Activated CD4-positive, alpha-beta T cell treated with anti-CD3 and anti-CD28 coated beads, Interleukin-2, Interleukin-4, amounts not matched to agents 100 ng/mL and 50 ng/mL, durations not matched to agents 16 hours and 8 hours (primary cell): ENCODE results near the gene IL3RA.

ENCODE experiments used
- DNase-seq: peaks from one replicate; pipeline ENCODE4 v3.0.0-alpha.2; 2020; ENCODE audit warnings: low spot score

Gene IL3RA

DNA sequence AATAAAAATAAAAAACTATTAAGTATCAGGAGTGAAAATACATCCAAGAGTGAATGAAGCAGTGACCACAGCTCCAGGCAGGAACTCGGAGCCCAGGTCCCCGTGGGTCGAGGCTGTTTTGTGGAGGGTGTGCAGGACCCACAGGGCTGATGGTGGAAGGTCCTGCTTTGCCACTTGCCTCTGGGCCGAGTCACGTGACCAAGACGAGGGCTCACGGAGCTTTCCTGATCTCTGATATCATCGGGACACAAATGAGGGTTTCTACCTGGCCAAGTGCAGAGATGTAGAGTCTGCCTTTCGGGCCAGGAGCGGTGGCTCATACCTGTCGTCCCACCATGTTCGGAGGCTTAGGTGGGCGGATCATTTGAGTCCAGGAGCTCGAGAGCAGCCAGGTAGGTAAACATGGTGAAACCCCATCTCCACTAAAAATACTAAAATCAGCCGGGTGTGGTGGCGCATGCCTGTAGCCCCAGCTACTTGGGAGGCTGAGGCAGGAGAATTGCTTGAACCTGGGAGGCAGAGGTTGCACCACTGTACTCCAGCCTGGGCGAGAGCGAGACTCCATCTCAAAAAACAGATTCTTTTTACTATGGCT lies 48.2 kb downstream of the IL3RA start:
- DNase-seq = no peak

DNA sequence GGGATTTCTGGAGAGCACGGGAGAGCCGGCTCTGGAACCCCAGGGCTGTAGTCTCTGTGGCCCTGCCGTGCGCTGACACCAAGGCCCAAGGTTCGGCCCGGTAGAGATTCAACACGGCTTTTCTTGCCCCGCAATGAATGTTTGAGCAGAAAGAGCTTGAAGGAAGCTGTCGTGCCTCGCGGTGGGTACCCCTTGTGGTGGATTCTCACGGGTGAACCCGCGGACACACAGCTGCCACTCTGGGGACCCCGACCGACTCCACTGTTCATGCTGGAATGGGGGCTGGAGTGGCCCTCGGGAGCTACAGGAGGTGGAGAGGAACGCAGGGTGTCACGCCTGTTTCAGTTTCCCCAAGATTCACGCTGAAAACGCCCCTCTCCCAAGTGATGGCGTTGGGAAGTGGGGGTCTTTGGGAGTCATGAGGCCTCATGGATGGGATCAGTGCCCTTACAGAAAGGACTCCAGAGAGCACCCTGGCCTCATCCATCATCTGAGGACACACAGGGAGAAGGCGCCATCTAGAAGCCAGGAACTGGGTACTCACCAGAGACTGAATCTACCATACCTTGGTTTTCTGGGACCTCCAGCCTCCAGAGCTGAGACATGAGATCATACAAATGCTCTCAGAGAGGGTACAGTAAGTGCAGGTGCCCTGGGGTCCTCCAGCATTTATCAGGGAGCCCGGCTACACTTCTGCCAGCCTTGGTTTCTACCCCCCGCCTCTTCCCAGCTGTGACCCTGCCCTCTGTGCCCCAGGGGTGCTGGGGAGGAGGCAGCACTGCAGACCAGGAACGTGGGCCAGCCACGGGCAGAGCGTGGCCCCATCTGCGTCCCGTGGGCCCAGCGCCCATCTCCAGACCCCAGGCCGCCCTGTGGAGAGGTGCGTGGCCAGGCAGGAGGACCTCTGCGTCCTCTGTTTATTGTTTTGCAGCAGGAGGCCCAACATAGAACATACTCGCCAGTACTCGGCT lies 49.0 kb downstream of the IL3RA start:
- no peak for DNase-seq

DNA sequence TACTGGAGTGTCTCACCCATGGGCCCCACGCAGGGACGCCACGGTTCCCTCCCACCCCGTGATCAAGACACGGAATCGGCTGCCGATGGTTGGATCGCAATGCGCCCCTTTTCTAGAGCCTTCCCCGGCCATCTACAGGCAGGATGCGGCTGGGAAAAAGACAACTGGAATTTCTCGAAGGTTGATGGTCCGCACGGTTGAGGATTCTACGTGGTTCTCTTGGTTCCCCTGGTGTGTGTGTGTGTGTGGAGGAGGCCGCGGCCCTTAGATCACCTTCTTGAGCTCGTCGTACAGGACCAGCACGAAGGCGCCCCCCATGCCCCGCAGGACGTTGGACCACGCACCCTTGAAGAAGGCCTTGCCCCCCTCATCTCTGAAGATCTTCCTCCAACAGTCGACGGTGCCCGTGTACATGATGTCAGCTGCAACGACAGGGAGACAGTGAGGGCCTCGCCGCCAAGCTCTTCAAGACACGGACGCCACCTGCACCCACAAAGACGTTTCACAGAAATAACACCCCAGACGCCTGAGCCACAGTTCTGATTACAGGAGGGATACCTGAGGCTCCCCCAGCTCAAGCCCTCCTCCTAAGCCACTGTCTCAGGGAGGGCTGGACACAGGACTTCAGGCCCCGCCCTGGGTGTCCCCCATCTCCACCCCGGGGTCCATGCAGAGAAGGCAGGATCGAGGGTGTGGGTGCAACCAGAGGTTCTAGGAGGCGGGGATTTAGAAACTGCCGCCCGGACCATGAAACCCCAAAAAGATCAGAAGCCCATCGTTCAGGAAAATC lies 49.9 kb downstream of the IL3RA start:
- DNase-seq = no peak

DNA sequence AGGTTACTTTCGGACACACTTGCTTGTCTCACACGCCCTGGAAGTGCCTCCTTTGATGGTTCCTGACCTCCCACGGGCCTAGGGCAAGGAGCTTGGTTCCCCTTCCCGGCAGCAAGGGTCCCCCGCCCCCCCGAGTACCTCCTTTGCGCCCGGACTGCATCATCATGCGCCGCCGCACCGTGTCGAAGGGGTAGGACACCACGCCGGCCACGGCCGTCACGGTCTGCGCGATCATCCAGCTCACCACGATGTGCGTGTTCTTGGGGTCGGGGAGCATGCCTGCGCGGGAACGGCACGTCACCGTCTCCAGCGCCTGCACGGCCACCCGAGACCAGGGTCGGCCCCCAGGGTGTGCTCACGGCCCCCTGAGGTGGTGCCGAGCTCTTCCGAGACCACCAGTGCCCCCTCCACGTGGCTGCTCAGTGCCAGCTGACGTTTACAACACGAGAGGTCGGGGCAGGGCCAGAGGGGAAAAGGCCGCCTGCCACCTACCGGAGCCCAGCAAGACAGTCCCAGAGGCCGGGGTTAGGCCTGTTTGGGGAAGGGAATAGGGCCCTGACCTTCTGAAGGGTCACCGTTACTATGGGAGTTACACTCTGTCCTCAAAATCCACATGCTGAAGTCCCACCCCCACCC lies 50.7 kb downstream of the IL3RA start:
- no peak for DNase-seq

DNA sequence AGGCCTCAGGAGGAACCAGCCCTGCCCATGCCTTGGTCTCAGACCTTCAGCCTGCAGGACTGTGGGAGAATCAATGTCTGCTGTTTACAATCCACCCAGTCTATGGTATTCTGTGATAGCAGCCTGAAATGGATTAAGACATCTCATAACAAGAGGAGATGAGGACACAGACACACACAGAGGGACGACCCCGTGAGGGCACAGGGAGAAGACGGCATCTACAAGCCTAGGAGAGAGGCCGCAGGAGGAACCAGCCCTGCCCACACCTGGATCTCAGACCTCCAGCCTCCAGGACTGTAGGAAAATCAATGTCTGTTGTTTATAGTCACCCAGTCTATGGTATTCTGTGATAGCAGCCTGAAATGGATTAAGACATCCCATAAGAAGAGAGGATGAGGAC lies 52.1 kb downstream of the IL3RA start:
- no peak for DNase-seq

DNA sequence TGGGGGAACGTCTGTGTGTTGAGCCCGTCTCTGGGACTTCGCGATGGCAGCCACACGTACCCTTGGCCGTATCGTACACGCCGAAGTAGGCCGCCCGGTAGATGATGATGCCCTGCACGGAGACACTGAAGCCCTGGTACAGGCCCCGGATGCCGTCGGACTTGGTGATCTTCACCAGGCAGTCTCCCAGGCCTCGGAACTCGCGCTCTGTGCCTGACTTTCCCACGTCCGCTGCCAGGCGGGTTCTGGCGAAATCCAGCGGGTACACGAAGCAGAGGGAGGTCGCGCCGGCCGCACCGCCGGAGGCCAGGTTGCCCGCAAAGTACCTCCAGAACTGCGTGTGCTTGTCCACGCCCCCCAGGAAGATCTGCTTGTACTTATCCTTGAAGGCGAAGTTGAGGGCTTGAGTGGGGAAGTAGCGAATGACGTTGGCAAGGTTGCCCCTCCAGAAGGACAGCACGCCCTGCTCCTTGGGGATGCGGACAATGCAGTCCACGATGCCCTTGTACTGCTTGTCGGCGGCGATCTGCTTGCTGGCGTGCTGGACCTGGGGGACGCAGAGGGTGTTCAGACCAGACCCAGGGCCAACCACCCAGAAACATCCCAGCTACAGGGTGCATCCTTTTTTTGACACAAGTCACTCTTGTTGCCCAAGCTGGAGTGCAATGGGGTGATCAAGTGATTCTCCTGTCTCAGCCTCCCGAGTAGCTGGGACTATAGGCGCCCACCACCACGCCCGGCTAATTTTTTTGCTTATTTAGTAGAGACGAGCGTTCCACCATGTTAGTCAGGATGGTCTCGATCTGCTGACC lies 52.8 kb downstream of the IL3RA start:
- no peak for DNase-seq

DNA sequence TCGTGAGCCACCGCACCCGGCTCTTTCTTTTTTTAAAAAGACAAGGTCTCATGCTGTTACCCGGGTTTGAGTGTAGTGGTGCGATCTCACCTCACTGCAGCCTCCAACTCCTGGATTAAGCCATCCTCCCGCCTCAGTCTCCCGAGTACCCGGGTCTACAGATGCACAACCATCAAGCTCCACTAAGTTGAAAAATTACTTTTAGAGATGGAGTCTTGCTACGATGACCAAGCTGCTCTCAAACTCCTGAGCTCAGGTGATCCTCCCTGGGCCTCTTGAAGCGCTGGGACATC lies 53.4 kb downstream of the IL3RA start:
- DNase-seq = no peak

DNA sequence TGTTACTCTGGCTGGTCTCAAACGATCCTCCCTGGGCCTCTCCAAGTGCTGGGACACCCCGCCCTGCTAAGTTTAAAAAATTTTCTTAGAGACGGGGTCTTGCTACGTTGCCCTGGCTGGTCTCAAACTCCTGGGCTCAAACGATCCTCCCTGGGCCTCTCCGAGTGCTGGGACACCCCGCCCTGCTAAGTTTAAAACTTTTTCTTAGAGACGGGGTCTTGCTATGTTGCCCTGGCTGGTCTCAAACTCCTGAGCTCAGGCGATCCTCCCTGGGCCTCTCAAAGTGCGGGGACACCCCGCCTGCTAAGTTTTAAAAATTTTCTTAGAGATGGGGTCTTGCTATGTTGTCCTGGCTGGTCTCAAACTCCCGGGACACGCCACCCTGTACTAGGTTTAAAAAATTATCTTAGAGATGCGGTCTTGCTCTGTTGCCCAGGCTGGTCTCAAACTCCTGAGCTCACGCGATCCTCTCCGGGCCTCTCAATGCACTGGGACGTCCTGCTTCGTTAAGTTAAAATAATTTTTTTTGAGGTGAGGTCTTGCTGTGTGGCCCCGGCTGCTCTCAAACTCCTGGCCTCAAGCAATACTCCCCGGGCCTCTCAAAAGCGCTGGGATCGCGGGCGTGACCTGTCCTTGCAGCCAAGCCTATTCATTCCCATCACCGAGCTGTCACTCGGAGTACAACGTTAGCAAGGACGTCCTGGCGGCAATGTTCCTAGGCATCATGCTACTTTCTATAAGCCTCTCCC lies 54.2 kb downstream of the IL3RA start:
- DNase-seq = no peak

DNA sequence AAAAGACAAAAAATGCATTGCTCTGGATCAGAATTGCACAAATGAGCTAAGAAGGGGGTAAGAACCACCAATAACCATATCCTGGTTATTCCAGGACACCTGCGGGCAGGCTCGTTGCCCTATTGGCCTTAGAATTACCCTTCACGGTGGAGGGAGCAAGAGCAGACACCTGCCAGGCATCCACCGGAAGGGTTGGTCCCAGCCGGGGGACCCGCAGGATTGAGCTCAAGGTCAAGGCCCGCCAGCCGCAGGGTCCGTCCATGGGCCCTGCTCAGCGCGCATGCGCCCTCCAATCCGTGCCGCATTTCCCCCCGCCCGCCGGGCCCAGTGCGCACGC lies 54.8 kb downstream of the IL3RA start:
- DNase-seq = peak; percentile 96

DNA sequence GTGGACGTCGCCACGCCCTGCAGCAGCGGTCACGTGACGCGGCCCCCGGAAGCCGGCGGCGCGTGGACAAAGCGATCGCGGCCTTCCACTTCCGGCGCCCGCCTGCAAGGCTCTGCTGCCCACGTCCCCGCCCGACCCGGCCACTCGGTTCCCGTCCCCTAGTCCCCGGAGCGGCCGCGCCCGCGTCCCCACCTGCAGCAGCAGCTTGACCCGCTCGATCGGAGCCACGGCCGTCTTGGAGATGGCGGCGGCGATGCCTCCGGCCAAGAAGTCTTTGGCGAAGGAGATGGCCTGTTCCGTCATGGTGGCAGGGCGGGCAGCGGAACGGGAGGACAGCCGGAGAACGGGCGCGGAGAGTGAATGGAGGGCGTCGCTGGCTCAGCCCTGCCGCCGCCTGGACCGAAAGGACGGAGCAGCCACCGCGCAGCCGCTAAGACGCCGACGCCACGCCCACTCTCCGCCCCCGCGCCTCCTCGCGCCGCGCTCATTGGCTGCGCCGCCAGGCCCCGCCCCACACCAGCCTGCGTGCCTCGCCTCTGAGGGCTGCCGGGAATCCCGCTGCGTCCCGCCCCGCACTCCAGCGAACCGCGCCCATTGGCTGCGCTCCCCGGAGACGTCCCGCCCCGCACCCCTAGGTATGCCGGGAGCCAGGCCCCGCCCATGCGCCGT lies 55.3 kb downstream of the IL3RA start, which contains the start of gene SLC25A6:
TSS of gene SLC25A6 (minus strand) at position 407 of the 669 bp plus-strand sequence. CDS start at position 303, 104 bp downstream.
- DNase-seq = peak; percentile 99

DNA sequence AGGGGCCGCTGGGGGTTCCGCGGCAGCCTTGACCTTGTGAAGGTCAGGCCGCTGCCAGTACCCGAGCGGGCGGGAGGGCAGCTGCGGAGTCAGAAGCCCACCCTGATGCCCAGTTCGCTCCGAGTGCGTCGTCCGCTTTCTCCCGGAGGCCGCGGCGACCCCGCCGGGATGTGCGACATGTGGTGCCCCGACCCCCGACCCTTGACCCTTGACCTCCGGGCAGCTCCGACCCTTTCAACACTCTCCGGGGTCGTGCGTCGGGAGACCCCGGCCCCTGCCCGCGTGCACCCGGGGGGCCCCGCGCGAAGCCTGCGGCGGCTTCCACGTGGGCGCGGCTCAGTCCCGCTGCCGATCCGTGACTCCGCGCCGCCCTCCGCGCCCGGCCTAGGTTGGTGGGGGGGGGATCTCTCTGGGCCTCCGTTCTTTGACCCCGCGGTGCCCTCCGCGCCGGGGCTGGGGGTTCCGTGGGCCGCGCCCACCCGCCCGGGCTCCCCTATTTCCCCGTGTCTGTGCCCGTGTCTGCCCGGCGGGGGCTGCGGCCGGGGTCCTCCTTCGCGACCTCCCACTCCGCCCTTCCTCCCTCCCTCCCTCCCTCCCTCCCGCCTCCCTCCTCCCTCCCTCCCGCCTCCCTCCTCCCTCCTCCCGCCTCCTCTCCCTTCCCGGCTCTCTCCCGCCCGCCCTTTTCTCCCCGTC lies 55.9 kb downstream of the IL3RA start:
- no peak for DNase-seq

DNA sequence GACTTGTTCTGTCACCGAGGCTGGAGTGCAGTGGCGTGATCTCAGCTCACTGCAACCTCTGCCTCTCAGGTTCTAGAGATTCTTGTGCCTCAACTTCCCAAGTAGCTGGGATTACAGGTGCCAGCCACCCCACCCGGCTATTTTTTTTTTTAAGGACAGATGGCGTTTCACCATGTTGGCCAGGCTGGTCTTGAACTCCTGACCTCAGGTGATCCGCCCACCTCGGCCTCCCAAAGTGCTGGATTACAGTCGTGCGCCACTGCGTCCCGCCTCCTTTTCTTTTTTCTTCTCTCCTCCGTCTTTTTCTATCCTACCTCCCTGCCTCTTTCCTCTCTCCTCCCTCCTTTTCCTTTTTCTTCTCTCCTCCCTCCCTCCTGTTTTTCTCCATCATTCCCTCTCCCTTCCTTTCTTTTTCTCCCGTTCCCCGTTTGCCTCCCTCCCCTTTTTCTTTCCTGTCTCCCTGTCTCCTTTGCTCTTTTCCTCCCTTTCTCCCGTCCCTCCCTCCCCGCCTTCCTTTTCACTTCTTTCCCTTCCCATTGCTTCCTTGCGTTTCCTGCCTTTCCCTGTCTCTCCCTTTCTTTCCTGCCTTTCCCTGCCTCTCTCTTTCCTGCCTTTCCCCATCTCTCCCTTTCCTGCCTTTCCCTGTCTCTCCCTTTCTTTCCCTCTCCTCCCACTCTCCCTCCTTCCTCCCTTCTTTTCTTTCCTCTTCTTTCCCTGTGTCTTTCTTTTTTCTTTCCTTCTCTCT lies 57.5 kb downstream of the IL3RA start:
- no peak for DNase-seq

DNA sequence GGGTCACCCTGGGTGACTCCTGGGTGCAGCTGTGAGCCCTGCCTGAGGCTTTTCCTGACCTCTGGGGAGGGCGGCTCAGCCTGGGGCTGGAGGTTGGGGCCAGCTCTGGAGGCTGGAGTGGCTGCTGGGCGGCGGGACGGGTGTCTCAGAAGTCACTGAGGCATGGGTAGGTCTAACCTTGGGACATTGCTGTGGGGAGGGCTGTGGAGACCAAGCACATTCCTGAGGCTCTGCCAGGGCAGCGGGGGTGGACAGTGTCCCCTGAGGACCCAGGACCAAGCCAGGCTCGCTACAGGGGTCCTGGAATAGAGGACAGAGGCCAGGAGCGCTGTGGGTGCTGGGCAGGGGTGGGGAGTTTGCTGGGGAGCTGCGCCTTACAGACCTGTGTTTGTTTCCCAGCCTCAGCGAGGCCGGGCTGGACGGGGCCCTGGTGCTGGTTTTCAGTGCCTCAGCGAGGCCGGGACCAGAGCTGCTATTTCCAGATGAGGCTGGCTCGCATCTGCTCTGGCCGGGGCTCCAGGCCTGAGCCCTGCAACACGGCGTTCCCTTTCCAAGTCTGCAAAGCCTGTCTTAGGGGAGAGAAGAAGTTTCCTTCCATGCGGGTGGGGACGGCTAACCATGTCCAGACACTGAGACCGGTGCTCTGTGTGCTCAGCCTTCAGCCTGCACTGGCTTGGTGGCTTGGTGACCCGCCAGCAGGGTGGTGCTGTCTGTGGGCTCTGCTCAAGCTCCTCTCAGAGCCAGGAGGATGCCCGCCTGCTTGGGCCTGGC lies 58.3 kb downstream of the IL3RA start:
- DNase-seq = no peak

DNA sequence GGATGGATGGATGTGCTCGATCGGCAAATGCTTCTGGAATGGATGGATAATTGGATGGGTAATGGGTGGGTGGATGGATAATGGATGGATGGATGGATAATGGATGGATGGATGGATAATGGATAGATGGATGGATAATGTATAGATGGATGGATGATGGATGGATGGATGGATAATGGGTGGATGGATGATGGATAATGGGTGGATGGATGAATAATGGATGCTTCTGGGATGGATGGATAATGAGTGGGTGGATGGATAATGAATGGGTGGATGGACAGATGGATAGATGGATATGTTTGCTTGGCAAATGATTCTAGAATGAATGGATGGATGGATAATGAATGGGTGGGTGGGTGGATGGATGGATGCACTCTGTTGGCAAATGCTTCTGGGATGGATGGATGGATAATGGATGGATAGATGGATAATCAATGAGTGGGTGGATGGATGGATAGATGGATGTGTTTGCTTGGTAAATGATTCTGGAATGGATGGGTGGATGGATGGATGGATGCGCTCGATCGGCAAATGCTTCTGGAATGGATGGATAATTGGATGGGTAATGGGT lies 59.1 kb downstream of the IL3RA start:
- DNase-seq = no peak

DNA sequence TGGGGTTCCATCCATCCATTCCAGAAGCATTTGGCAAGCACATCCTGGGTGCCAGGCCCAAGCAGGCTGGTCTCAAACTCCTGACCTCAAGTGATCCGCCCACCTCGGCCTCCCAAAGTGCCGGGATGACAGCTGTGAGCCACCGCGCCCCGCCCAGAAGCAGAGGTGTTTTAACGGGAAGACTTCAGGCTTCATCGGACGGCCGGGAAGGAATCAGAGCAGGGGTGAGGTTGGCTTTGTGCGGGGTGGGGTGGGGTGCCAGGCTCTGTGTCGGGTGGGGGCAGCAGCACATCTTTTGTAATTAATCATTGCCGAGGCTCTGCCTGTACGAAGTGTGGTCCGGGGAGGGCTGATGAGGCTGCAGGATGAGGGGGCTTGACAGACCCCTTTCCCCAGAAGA lies 60.4 kb downstream of the IL3RA start:
- no peak for DNase-seq

DNA sequence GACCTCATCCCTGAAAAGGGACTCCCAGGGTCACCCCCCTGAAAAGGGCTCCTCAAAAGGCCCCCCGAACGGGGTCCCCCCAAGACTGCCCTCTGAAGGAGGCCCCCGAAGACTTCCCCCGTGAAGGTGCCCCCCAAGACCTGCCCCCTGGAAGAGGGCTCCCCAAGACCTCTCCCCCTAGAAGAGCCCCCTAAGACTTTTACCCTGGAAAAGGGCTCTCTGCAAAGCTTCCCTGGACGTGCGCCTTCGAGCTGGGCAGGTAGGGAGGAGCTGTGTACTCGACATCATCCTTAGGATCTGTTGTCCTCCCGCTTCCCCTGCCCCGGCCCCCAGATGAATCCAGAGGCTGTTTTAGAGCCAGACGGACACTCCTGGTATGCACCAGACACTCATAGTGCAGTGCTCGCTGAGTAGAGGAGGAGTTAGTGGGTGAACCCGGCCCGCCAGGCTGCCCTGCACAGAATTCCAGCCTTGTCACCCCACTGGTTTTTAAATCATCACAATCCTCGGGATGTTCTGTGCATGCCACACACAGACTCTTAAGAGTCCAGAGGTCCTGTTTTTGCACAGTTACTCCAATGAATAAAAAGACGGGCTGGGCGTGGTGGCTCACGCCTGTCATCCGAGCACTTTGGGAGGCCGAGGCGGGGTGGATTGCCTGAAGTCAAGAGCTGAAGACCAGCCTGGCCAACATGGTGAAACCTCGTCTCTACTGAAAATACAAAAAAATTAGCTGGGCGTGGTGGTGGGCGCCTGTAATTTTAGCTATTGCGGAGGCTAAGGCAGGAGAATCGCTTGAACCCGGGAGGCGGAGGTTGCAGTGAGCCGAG lies 61.1 kb downstream of the IL3RA start:
- no peak for DNase-seq
